HG03354 (cell line): ENCODE results near the gene CDCA5.
"Not testable (repeated sequence)": the region's sequence is repeated elsewhere in the genome, so short reads cannot be mapped to it uniquely, and the experiment has no call there.

Experiments
- ATAC-seq: cut with Tn5 transposase; IDR thresholded peaks from one replicate; pipeline ENCODE4 v1.9.1; 2021; ENCODE audit warnings: mild to moderate bottlenecking; ENCODE audit not compliant: unreplicated experiment, poor library complexity, severe bottlenecking

The CDCA5 gene

GRCh38 chr11:65120831-65121230, 37.0 kb upstream of the CDCA5 start:
- no peak for ATAC-seq

- ATAC-seq = no peak
Measured at GRCh38 chr11:65119670-65119995, 35.8 kb upstream of the CDCA5 start.

GRCh38 chr11:65118891-65119669, 35.2 kb upstream of the CDCA5 start:
- not testable (repeated sequence) for ATAC-seq

GRCh38 chr11:65118097-65118837, 34.4 kb upstream of the CDCA5 start:
- no peak for ATAC-seq

- peak; percentile 72 for ATAC-seq
Measured at GRCh38 chr11:65117206-65118096, 33.6 kb upstream of the CDCA5 start, which contains the start of gene ZNHIT2. TSS of gene ZNHIT2 (minus strand) at chr11:65117701. CDS start at chr11:65117653, 48 bp downstream.

- ATAC-seq = no peak
Measured at GRCh38 chr11:65116370-65117205, 32.7 kb upstream of the CDCA5 start.

- no peak for ATAC-seq
Measured at GRCh38 chr11:65115361-65116082, 31.7 kb upstream of the CDCA5 start.

- no peak for ATAC-seq
Measured at GRCh38 chr11:65114538-65115171, 30.8 kb upstream of the CDCA5 start.

- ATAC-seq = no peak
Measured at GRCh38 chr11:65113839-65114238, 30.0 kb upstream of the CDCA5 start.

GRCh38 chr11:65113361-65113756, 29.5 kb upstream of the CDCA5 start:
- ATAC-seq = no peak

- peak; percentile 40 for ATAC-seq
Measured at GRCh38 chr11:65112546-65113360, 28.9 kb upstream of the CDCA5 start.

- peak; percentile 72 for ATAC-seq
Measured at GRCh38 chr11:65111744-65112545, 28.1 kb upstream of the CDCA5 start, which contains the start of gene TM7SF2. TSS of gene TM7SF2 (plus strand) at chr11:65111872. CDS start at chr11:65112016, 144 bp downstream.

- ATAC-seq = no peak
Measured at GRCh38 chr11:65111159-65111743, 27.4 kb upstream of the CDCA5 start.

GRCh38 chr11:65110354-65110861, 26.6 kb upstream of the CDCA5 start:
- peak; percentile 33 for ATAC-seq

- ATAC-seq = no peak
Measured at GRCh38 chr11:65109231-65110198, 25.7 kb upstream of the CDCA5 start.
